Measurements from ENCODE around the gene FAT3.

- no peak for TF ChIP-seq ZNF274 (IDR thresholded peaks at IDR 0.05; ENCODE audit: low read depth, low read length)
- no peak for TF ChIP-seq YY1 (IDR thresholded peaks at IDR 0.05; ENCODE audit: insufficient read depth, insufficient read length)
Observed at GRCh38 chr11:92212530-92212929, 12.1 kb upstream of the FAT3 start.

Measured in NT2/D1 (cell line).